OCI-LY3 (cell line): ENCODE measurements around the gene TMOD2.

Experiments used
- EZH2phosphoT487 ChIP-seq: fragments of 200-600 bp; shearing (Covaris generic); IDR thresholded peaks from 2 replicates; pipeline ENCODE4 v1.6.1; 2018; ENCODE audit warnings: antibody characterized with exemption, mixed run types, low read depth
- TF ChIP-seq, protein P1 (sequence below): fragments of 200-600, 300-600 bp; sonication (generic); IDR thresholded peaks from 2 replicates; pipeline ENCODE4 v1.5.1; 2014; ENCODE audit warnings: antibody characterized with exemption, low read length, low read depth

- TF ChIP-seq, protein P1, sequence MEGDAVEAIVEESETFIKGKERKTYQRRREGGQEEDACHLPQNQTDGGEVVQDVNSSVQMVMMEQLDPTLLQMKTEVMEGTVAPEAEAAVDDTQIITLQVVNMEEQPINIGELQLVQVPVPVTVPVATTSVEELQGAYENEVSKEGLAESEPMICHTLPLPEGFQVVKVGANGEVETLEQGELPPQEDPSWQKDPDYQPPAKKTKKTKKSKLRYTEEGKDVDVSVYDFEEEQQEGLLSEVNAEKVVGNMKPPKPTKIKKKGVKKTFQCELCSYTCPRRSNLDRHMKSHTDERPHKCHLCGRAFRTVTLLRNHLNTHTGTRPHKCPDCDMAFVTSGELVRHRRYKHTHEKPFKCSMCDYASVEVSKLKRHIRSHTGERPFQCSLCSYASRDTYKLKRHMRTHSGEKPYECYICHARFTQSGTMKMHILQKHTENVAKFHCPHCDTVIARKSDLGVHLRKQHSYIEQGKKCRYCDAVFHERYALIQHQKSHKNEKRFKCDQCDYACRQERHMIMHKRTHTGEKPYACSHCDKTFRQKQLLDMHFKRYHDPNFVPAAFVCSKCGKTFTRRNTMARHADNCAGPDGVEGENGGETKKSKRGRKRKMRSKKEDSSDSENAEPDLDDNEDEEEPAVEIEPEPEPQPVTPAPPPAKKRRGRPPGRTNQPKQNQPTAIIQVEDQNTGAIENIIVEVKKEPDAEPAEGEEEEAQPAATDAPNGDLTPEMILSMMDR, result no peak
- TF ChIP-seq EZH2phosphoT487, result no peak
These were observed 33.2 kb upstream of the TMOD2 start for GRCh38 chr15:51718219-51718618.
